ENCODE measurements around the gene ATP6V1E1. TPM values are rescaled to one million over a fixed set of nuclear protein-coding genes. Genes with fewer than 3 reads are reported as not detected.

ATP6V1E1 gene
- total and polyA plus RNA-seq, 9 of the 15 experiments (the other 6 are each of a cell fraction or from before 2014, with no cell fraction given): 122 to 249 (median 179) TPM

- TF ChIP-seq PBX2 (CRISPR knock-in tag; IDR thresholded peaks at IDR 0.05; ENCODE audit: low read depth) (no peak), PBX2 (tag; conservative IDR thresholded peaks at IDR 0.05; ENCODE audit: low read depth) (no peak), HDAC8 (tag; IDR thresholded peaks at IDR 0.05) (0 out of 2 replicates have a peak, but pooled peaks have one; percentile 56), ATF1 (CRISPR knock-in tag; IDR thresholded peaks at IDR 0.05) (no peak), ATF1 (tag; IDR thresholded peaks at IDR 0.05) (peak; percentile 96), LARP7 (IDR thresholded peaks at IDR 0.05) (peak; percentile 35; the same call in 1 of the 2 replicates), POLR2A (conservative IDR thresholded peaks at IDR 0.05) (peak; percentile 91), RFX1 (IDR thresholded peaks at IDR 0.05) (no peak), LCOR (CRISPR knock-in tag; IDR thresholded peaks at IDR 0.05) (peak; percentile 80; the same call in 1 of the 2 replicates), NCOA6 (IDR thresholded peaks at IDR 0.05) (no peak), CTBP1 (IDR thresholded peaks at IDR 0.05; ENCODE audit: borderline replicate concordance) (no peak), ZKSCAN1 (IDR thresholded peaks at IDR 0.05; ENCODE audit: low read depth, low read length) (0 out of 2 replicates have a peak, but pooled peaks have one; percentile 35), PCBP2 (IDR thresholded peaks at IDR 0.05; ENCODE audit: low read depth, low read length, poor library complexity, severe bottlenecking) (no peak), RBM25 (IDR thresholded peaks at IDR 0.05; ENCODE audit: low read depth, low read length, severe bottlenecking) (peak; percentile 64), CEBPG (CRISPR knock-in tag; IDR thresholded peaks at IDR 0.05) (no peak), CEBPG (tag; conservative IDR thresholded peaks at IDR 0.05 in 1 of 2, IDR thresholded peaks at IDR 0.05 in 1 of 2) (no peak), CBX1 (IDR thresholded peaks at IDR 0.05; ENCODE audit: low read depth) (no peak), ZNF277 (CRISPR knock-in tag; IDR thresholded peaks at IDR 0.05; ENCODE audit: borderline replicate concordance) (no peak), PATZ1 (CRISPR knock-in tag; IDR thresholded peaks at IDR 0.05; ENCODE audit: borderline replicate concordance) (no peak), ASH1L (IDR thresholded peaks at IDR 0.05; ENCODE audit: borderline replicate concordance, low read depth, partially characterized antibody) (peak; percentile 50), USF2 (CRISPR knock-in tag; IDR thresholded peaks at IDR 0.05) (peak; percentile 96), ILF3 (IDR thresholded peaks at IDR 0.05; ENCODE audit: borderline replicate concordance) (no peak), SP2 (IDR thresholded peaks at IDR 0.05; ENCODE audit: extremely low read depth, low read depth, low read length, poor library complexity, severe bottlenecking) (peak; percentile 67)
These were observed at the start of gene ATP6V1E1 (continued) for GRCh38 chr22:17628406-17629172.
